Panc1 (cell line): ENCODE results near the gene PAFAH1B2.
"Not testable (repeated sequence)": the region's sequence is repeated elsewhere in the genome, so short reads cannot be mapped to it uniquely, and the experiment has no call there.

Experiments
- TCF7L2 ChIP-seq: IDR thresholded peaks from 2 replicates; pipeline ENCODE4 v1.6.1; 2011; ENCODE audit warnings: mild to moderate bottlenecking, low read depth, low read length, inconsistent platforms
- TF ChIP-seq, protein P1 (sequence below): fragments of 450-650 bp; IDR thresholded peaks from 2 replicates; pipeline ENCODE4 v1.5.1; 2017; ENCODE audit warnings: mild to moderate bottlenecking
- TF ChIP-seq, protein P2 (sequence below), 2 experiments: IDR thresholded peaks; 2 replicates each; pipeline ENCODE4 v1.6.1; 2011 to 2012; ENCODE audit warnings: low read depth in 2 of 2, control low read depth in 1 of 2, low read length in 1 of 2, mild to moderate bottlenecking in 1 of 2, moderate library complexity in 1 of 2; ENCODE audit not compliant: insufficient read depth in 1 of 2

DNA sequence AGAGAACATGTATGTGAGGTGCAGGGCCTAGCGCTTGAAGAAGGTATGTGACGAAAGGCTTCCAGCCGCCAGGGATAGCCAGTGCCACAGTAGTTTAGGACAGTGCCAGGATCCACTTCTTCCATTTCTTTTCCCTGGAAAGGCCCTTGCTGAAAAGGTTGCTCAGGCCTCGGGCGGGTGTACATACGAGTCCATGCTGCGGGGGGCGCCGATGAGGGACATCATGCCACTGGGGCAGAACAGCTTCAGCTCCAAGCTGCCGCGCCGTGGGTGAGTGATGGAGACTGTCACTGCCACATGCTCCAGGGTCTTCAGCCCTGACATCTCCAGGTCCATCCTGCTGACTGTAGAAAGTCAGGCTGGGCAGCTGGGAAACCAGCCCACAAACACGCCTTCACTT is 64.6 kb downstream of the PAFAH1B2 start:
- TF ChIP-seq, protein P1, sequence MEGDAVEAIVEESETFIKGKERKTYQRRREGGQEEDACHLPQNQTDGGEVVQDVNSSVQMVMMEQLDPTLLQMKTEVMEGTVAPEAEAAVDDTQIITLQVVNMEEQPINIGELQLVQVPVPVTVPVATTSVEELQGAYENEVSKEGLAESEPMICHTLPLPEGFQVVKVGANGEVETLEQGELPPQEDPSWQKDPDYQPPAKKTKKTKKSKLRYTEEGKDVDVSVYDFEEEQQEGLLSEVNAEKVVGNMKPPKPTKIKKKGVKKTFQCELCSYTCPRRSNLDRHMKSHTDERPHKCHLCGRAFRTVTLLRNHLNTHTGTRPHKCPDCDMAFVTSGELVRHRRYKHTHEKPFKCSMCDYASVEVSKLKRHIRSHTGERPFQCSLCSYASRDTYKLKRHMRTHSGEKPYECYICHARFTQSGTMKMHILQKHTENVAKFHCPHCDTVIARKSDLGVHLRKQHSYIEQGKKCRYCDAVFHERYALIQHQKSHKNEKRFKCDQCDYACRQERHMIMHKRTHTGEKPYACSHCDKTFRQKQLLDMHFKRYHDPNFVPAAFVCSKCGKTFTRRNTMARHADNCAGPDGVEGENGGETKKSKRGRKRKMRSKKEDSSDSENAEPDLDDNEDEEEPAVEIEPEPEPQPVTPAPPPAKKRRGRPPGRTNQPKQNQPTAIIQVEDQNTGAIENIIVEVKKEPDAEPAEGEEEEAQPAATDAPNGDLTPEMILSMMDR: not testable (repeated sequence)
- TF ChIP-seq TCF7L2: not testable (repeated sequence)
- TF ChIP-seq, protein P2, sequence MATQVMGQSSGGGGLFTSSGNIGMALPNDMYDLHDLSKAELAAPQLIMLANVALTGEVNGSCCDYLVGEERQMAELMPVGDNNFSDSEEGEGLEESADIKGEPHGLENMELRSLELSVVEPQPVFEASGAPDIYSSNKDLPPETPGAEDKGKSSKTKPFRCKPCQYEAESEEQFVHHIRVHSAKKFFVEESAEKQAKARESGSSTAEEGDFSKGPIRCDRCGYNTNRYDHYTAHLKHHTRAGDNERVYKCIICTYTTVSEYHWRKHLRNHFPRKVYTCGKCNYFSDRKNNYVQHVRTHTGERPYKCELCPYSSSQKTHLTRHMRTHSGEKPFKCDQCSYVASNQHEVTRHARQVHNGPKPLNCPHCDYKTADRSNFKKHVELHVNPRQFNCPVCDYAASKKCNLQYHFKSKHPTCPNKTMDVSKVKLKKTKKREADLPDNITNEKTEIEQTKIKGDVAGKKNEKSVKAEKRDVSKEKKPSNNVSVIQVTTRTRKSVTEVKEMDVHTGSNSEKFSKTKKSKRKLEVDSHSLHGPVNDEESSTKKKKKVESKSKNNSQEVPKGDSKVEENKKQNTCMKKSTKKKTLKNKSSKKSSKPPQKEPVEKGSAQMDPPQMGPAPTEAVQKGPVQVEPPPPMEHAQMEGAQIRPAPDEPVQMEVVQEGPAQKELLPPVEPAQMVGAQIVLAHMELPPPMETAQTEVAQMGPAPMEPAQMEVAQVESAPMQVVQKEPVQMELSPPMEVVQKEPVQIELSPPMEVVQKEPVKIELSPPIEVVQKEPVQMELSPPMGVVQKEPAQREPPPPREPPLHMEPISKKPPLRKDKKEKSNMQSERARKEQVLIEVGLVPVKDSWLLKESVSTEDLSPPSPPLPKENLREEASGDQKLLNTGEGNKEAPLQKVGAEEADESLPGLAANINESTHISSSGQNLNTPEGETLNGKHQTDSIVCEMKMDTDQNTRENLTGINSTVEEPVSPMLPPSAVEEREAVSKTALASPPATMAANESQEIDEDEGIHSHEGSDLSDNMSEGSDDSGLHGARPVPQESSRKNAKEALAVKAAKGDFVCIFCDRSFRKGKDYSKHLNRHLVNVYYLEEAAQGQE (IDR thresholded peaks at IDR 0.05; ENCODE audit: insufficient read depth in 1 of 2, low read depth in 2 of 2, low read length in 1 of 2): not testable (repeated sequence)
